Ecto neural progenitor cell (in vitro differentiated cells): ENCODE results near the gene SRI.
"Not testable (repeated sequence)": the region's sequence is repeated elsewhere in the genome, so short reads cannot be mapped to it uniquely, and the experiment has no call there.

Experiments used
- DNase-seq: peaks from one replicate; pipeline ENCODE4 v3.0.0-alpha.2; 2018; ENCODE audit warnings: low spot score

Gene SRI

GRCh38 chr7:88176190-88176589, 43.6 kb downstream of the SRI start:
- no peak for DNase-seq

DNA sequence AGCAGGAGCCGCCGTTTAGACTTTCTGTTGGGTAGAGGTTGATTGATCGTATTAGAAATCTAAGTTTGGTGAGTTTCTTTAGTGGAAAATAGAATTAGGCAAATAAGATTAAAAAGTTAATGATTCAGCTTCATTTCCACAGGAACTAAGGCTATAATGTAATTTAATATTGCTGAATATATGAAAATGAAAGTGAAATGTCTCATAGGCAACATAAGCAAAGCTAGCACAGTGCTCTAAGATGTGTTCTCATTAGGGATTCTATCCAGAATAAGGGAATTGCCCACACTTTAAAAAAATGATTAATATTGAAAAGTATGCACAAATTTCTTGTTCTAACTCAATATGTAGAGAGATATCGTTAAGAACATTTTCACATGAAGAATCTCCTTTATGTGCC, 47.0 kb downstream of the SRI start:
- no peak for DNase-seq

DNA sequence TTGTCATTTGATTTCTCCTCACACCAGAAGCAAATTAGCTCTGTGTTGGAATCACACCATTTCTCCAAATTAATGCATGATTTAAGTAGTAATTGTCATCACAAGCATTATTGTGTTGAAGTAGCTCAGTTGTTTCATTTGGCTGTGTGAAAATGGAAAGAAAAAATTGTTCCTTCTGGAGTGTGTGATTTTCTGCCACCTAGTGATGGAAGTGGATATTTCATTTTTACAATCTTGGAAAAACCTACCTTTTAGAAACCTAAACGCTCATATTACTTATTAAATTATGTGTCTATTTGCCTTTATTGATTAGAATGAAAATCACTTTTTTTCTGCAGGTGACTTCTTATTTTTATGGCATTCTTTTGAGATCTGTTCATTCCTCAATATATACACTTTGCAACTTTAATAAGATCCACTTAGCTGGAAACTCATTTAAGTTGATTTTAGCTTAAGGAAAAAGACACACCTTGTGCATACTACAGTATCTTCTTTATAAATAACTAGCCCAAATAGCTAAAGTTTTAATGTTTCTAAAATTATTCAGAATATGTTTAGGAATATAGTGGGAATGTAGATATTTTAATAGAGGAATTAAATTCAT, 50.0 kb downstream of the SRI start:
- no peak for DNase-seq

DNA sequence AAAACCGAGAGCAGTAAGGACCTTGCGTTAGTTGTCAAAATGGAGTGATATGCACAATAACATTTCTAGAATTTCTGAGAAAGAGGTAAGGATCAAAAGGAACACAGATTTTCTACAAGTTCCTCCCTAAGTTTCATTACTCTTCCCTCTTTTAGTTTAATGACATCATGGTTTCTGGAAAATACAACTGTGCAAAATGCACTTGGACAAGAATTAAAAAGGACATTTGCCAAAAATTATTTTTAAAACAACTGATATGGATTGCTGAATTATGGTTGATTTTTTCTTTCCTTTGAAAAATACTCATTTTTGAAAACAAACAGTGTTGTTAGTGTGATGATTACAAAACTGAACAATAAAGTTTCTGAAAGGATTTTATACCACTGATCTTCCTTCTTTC, 52.1 kb downstream of the SRI start:
- DNase-seq = no peak

GRCh38 chr7:88167223-88167622, 52.6 kb downstream of the SRI start:
- no peak for DNase-seq

DNA sequence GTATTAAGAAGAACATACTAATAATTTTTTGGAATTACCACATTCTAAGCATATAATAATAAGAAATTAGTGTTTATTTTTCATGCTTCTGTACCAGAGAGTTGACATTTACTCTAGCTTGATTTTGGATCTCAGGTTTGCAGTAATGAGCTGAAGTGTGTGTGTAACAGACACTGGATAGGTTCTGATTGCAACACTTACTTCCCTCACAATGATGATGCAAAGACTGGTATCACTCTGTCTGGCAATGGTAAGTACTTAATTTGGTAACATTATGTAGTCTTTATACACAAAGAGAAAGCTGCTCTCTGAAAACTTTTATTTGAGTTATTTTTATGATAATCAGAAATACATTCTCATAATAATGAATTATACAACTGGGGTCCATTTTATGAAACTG, 54.1 kb downstream of the SRI start:
- no peak for DNase-seq

- DNase-seq = not testable (repeated sequence)
Measured at GRCh38 chr7:88159741-88160140, 60.1 kb downstream of the SRI start.

- DNase-seq = no peak
Measured at GRCh38 chr7:88156356-88156755, 63.5 kb downstream of the SRI start.

- no peak for DNase-seq
Measured at GRCh38 chr7:88155756-88156155, 64.1 kb downstream of the SRI start.
